Urinary bladder (tissue), 4 donors: Measurements from ENCODE around the gene PDE3B. TPM values are rescaled to one million over a fixed set of nuclear protein-coding genes. Genes with fewer than 3 reads are reported as not detected.
A peak's percentile ranks its signal among the peaks of the same experiment; 100 is the strongest.
"Not testable (repeated sequence)": the region's sequence is repeated elsewhere in the genome, so short reads cannot be mapped to it uniquely, and the experiment has no call there.

Source experiments
- DNase-seq: peaks from one replicate; pipeline ENCODE4 v3.0.0-alpha.2; 2015; ENCODE audit errors: extremely low spot score
- H3K27ac ChIP-seq: one replicate; pipeline ENCODE4 v1.5.1; 2013; ENCODE audit warnings: low read depth, mild to moderate bottlenecking, moderate library complexity
- H3K36me3 ChIP-seq: one replicate; pipeline ENCODE4 v1.6.1; 2013; ENCODE audit warnings: mild to moderate bottlenecking, moderate library complexity; ENCODE audit not compliant: insufficient read depth
- H3K4me1 ChIP-seq: one replicate; pipeline ENCODE4 v1.6.1; 2013; ENCODE audit warnings: mild to moderate bottlenecking, moderate library complexity; ENCODE audit not compliant: insufficient read depth
- H3K4me3 ChIP-seq: one replicate; pipeline ENCODE4 v1.5.1; 2013; ENCODE audit warnings: low read depth, low read length
- WGBS: extraction: QIAGEN DNeasy Blood & Tissue Kit; methylation state at CpG from one replicate; pipeline ENCODE4 v1.1.7; 2013; 5-methylcytosine and 5-hydroxymethylcytosine counted together
- polyA plus RNA-seq: library from polyadenylated mRNA; stranded (reverse); fragments of 200-250 nt; gene quantifications from one replicate; pipeline ENCODE4 v1.2.3, GENCODE V29; 2013
- total RNA-seq: library from RNA; depleted of rRNA; stranded (reverse); fragments of >200 nt; gene quantifications from one replicate; pipeline ENCODE4 v1.2.3, GENCODE V29; 2014
- donor health status: healthy with polysubstance abuse.
- donor health status: healthy.

The PDE3B gene
- total RNA-seq (40.6 TPM), polyA plus RNA-seq (17.7 TPM)

GRCh38 chr11:14643697-14644225 is at the start of gene PDE3B:
PDE3B (plus strand) TSS chr11:14643804; CDS start chr11:14644076, 272 bp downstream.
- H3K36me3 ChIP-seq = no peaks in the 10 kb centered on the region
- peak within 1 kb of the TSS; percentile 80 for H3K27ac ChIP-seq
- no peak for DNase-seq
- H3K4me3 ChIP-seq = peak within 1 kb of the TSS; percentile 80
- under 1% methylated on average over 59 of the region's 59 CpGs for WGBS
- no peaks in the 10 kb centered on the region for H3K4me1 ChIP-seq

- H3K27ac ChIP-seq, H3K36me3 ChIP-seq, H3K4me3 ChIP-seq, H3K4me1 ChIP-seq, DNase-seq: not testable (repeated sequence)
- WGBS = 87% methylated on average over 1 of the region's 1 CpG
Observed at GRCh38 chr11:14595261-14595660, 48.3 kb upstream of the PDE3B start.

- peaks cover 1% of the 10 kb centered on the region for H3K4me1 ChIP-seq
Observed at GRCh38 chr11:14607713-14608112, 35.9 kb upstream of the PDE3B start.

GRCh38 chr11:14609902-14610301 is 33.7 kb upstream of the PDE3B start:
- no peak overlapping the region for H3K4me3 ChIP-seq
- no peak overlapping the region for H3K27ac ChIP-seq
- DNase-seq = no peak
- H3K36me3 ChIP-seq = no peaks in the 10 kb centered on the region
- 98% methylated on average over 1 of the region's 1 CpG for WGBS
- H3K4me1 ChIP-seq = peaks cover 2% of the 10 kb centered on the region

More at GRCh38 chr11:14607713-14608112, 35.9 kb upstream of the PDE3B start:
- DNase-seq = no peak
- Histone ChIP-seq H3K4me3 (no peak overlapping the region), H3K27ac (no peak overlapping the region), H3K36me3 (no peaks in the 10 kb centered on the region)

- Histone ChIP-seq H3K4me1 (peaks cover 2% of the 10 kb centered on the region), H3K4me3 (no peak overlapping the region), H3K27ac (no peak overlapping the region), H3K36me3 (no peaks in the 10 kb centered on the region)
- DNase-seq = no peak
Observed at GRCh38 chr11:14611939-14612338, 31.7 kb upstream of the PDE3B start.

GRCh38 chr11:14612694-14613093 is 30.9 kb upstream of the PDE3B start:
- no peak for DNase-seq
- WGBS = 95% methylated on average over 2 of the region's 2 CpGs
- Histone ChIP-seq H3K4me3 (no peak overlapping the region), H3K4me1 (peaks cover 2% of the 10 kb centered on the region), H3K27ac (no peak overlapping the region), H3K36me3 (no peaks in the 10 kb centered on the region)

GRCh38 chr11:14614091-14614622 is 29.4 kb upstream of the PDE3B start:
- no peak for DNase-seq
- 92% methylated on average over 2 of the region's 2 CpGs for WGBS
- H3K4me3 ChIP-seq = no peak overlapping the region
- H3K27ac ChIP-seq = no peak overlapping the region
- no peaks in the 10 kb centered on the region for H3K36me3 ChIP-seq
- peaks cover 2% of the 10 kb centered on the region for H3K4me1 ChIP-seq

GRCh38 chr11:14617241-14618027 is 26.2 kb upstream of the PDE3B start:
- H3K4me3 ChIP-seq = no peak overlapping the region
- H3K36me3 ChIP-seq = no peaks in the 10 kb centered on the region
- no peak for DNase-seq
- H3K4me1 ChIP-seq = peaks cover 2% of the 10 kb centered on the region
- 63% methylated on average over 2 of the region's 2 CpGs for WGBS
- no peak overlapping the region for H3K27ac ChIP-seq

- no peak overlapping the region for H3K4me3 ChIP-seq
- DNase-seq = no peak
- H3K27ac ChIP-seq = no peak overlapping the region
- H3K4me1 ChIP-seq = no peaks in the 10 kb centered on the region
- no peaks in the 10 kb centered on the region for H3K36me3 ChIP-seq
- WGBS = 85% methylated on average over 2 of the region's 2 CpGs
Observed at GRCh38 chr11:14618060-14618459, 25.5 kb upstream of the PDE3B start.

- 44% methylated on average over 4 of the region's 4 CpGs for WGBS
Observed at GRCh38 chr11:14619603-14620531, 23.7 kb upstream of the PDE3B start.

GRCh38 chr11:14622223-14622954 is 21.2 kb upstream of the PDE3B start:
- DNase-seq = no peak
- Histone ChIP-seq H3K27ac (no peak overlapping the region), H3K4me3 (no peak overlapping the region), H3K4me1 (no peaks in the 10 kb centered on the region), H3K36me3 (no peaks in the 10 kb centered on the region)
- 68% methylated on average over 5 of the region's 5 CpGs for WGBS

More at GRCh38 chr11:14619603-14620531, 23.7 kb upstream of the PDE3B start:
- no peaks in the 10 kb centered on the region for H3K4me1 ChIP-seq
- peak overlapping the region; percentile 18 for H3K27ac ChIP-seq
- H3K36me3 ChIP-seq = no peaks in the 10 kb centered on the region
- DNase-seq = no peak
- H3K4me3 ChIP-seq = no peak overlapping the region

GRCh38 chr11:14623036-14623435 is 20.6 kb upstream of the PDE3B start:
- WGBS = 96% methylated on average over 3 of the region's 3 CpGs
- Histone ChIP-seq H3K4me1 (no peaks in the 10 kb centered on the region), H3K27ac (no peak overlapping the region), H3K4me3 (no peak overlapping the region), H3K36me3 (no peaks in the 10 kb centered on the region)
- no peak for DNase-seq
